SU-DHL-6 (cell line): Measurements from ENCODE around the gene MYG1.

Source experiments
- H2AFZ ChIP-seq: fragments of 200-600 bp; sonication (generic); 2 replicates; pipeline ENCODE4 v1.6.1; 2014; ENCODE audit warnings: low read depth, mild to moderate bottlenecking, moderate library complexity, mixed read lengths, antibody characterized with exemption, low read length; ENCODE audit not compliant: severe bottlenecking
- H3F3A ChIP-seq: fragments of 200-600 bp; shearing (Covaris generic); 2 replicates; pipeline ENCODE4 v1.6.0; 2016; ENCODE audit warnings: antibody characterized with exemption, mild to moderate bottlenecking; ENCODE audit not compliant: insufficient read depth
- H3K27ac ChIP-seq: fragments of 200-600 bp; sonication (generic); 2 replicates; pipeline ENCODE4 v1.5.1; 2016; ENCODE audit warnings: low read depth, mild to moderate bottlenecking, low read length, moderate library complexity, mixed read lengths
- H3K27me3 ChIP-seq: fragments of 200-600 bp; sonication (generic), shearing (Covaris generic); 2 replicates; pipeline ENCODE4 v1.6.0; 2014; ENCODE audit warnings: mild to moderate bottlenecking, low read length
- H3K36me3 ChIP-seq: fragments of 200-600 bp; sonication (generic); 2 replicates; pipeline ENCODE4 v1.6.1; 2014; ENCODE audit warnings: mild to moderate bottlenecking, low read length, mixed read lengths
- H3K4me2 ChIP-seq: fragments of 300-600, 200-600 bp; shearing (Covaris generic), sonication (generic); 2 replicates; pipeline ENCODE4 v1.6.0; 2014; ENCODE audit warnings: low read length, low read depth, mild to moderate bottlenecking; ENCODE audit not compliant: poor library complexity, severe bottlenecking
- H3K4me3 ChIP-seq: fragments of 200-600 bp; sonication (generic); 2 replicates; pipeline ENCODE4 v1.5.1; 2014; ENCODE audit warnings: antibody characterized with exemption, low read length, mild to moderate bottlenecking, mixed read lengths; ENCODE audit not compliant: insufficient read depth, poor library complexity, severe bottlenecking
- H3K79me2 ChIP-seq: fragments of 200-600 bp; sonication (generic); 2 replicates; pipeline ENCODE4 v1.6.1; 2014; ENCODE audit warnings: mild to moderate bottlenecking, low read length, moderate library complexity; ENCODE audit not compliant: insufficient read depth
- H3K9ac ChIP-seq: fragments of 200-600 bp; sonication (generic); 2 replicates; pipeline ENCODE4 v1.7.0; 2014; ENCODE audit warnings: mild to moderate bottlenecking, low read length
- H3K9me2 ChIP-seq: fragments of 200-600 bp; sonication (generic); replicated peaks from 2 replicates; pipeline ENCODE4 v1.6.1; 2014; ENCODE audit warnings: low read length; ENCODE audit not compliant: insufficient read depth
- H3K9me3 ChIP-seq: fragments of 200-600 bp; sonication (generic); 2 replicates; pipeline ENCODE4 v1.6.1; 2014; ENCODE audit warnings: low read length, mixed read lengths; ENCODE audit not compliant: insufficient read depth
- H4K20me1 ChIP-seq: fragments of 200-600 bp; sonication (generic); 2 replicates; pipeline ENCODE4 v1.6.1; 2014; ENCODE audit warnings: low read depth, mild to moderate bottlenecking, antibody characterized with exemption, low read length, moderate library complexity, mixed read lengths
- CTCF ChIP-seq: fragments of 200-600 bp; sonication (generic); IDR thresholded peaks from one replicate; pipeline ENCODE4 v1.5.1; 2017; ENCODE audit warnings: antibody characterized with exemption, mild to moderate bottlenecking, low read length, moderate library complexity; ENCODE audit not compliant: insufficient read depth, poor library complexity, severe bottlenecking
- EZH2phosphoT487 ChIP-seq: fragments of 200-600 bp; sonication (generic), shearing (Covaris generic); conservative IDR thresholded peaks from 2 replicates; pipeline ENCODE4 v1.6.1; 2018; ENCODE audit warnings: mild to moderate bottlenecking, antibody characterized with exemption, low read length, moderate library complexity, mixed read lengths

Gene MYG1

DNA sequence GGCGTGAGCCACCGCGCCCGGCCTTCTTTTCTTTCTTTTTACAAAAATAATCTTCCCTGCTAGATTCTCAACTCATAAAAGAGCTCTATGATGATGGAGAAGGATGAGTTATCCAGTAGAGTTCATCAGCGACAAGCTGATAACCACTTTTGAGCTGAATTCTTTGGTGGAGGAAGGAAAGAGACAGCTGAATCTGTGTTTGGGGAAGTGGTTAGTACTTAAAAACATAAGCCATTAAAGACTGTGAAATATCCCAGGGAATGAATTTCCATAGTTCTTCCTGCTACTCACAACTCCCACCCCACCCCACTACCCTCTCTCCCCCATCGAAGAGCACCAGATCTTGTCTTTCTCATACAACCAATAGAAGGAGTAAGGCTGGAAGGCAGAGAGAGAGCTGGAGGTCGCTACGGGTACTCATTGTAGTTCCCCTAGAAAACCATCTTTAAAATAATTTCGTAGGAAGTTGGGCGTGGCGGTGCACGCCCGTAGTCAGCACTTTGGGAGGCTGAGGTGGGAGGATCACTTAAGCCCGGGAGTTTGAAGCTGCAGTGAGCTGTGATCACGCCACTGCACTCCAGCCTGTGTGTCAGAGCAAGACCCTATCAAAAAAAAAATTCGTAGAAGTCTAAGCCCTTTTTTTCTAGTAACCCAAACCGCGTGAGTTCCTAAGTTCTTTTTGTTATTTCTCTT is 32.0 kb upstream of the MYG1 start:
- H3K27me3 ChIP-seq, result no peaks in the 10 kb centered on the region
- peak overlapping the region; percentile 78 for H3K9ac ChIP-seq
- H3K4me3 ChIP-seq, result peak overlapping the region; percentile 93
- H3K79me2 ChIP-seq, result peaks cover 27% of the 10 kb centered on the region
- peak overlapping the region; percentile 66 for H2AFZ ChIP-seq
- H3K27ac ChIP-seq, result no peak overlapping the region
- peaks cover 5% of the 10 kb centered on the region; the same call in 1 of the 2 replicates for H3K36me3 ChIP-seq
- no peaks in the 10 kb centered on the region for H3K9me3 ChIP-seq
- H4K20me1 ChIP-seq, result no peaks in the 10 kb centered on the region
- H3K4me2 ChIP-seq, result peak overlapping the region; percentile 83
- no peaks in the 10 kb centered on the region for H3K9me2 ChIP-seq
- 0 out of 2 replicates have a peak, but pooled peaks cover 3% of the 10 kb centered on the region for H3F3A ChIP-seq
- TF ChIP-seq CTCF (no peak), EZH2phosphoT487 (no peak)

GRCh38 chr12:53267999-53268629 is 31.4 kb upstream of the MYG1 start, which contains the start of gene ESPL1:
TSS of gene ESPL1 (plus strand) at chr12:53268299. CDS start at chr12:53268767, 468 bp downstream.
- TF ChIP-seq CTCF (peak; percentile 59), EZH2phosphoT487 (no peak)
- H3K9me3 ChIP-seq, result no peaks in the 10 kb centered on the region

GRCh38 chr12:53268630-53269562 is 30.6 kb upstream of the MYG1 start:
- H2AFZ ChIP-seq, result peak overlapping the region; percentile 66

More at GRCh38 chr12:53267999-53268629, 31.4 kb upstream of the MYG1 start, which contains the start of gene ESPL1:
- Histone ChIP-seq H4K20me1 (no peaks in the 10 kb centered on the region), H3K9ac (peak within 1 kb of the TSS; percentile 78), H3K4me3 (peak within 1 kb of the TSS; percentile 93), H3F3A (no peaks in the 10 kb centered on the region), H3K4me2 (peak within 1 kb of the TSS; percentile 83), H3K36me3 (peaks cover 5% of the 10 kb centered on the region; the same call in 1 of the 2 replicates), H3K79me2 (peaks cover 27% of the 10 kb centered on the region), H3K27me3 (no peaks in the 10 kb centered on the region), H2AFZ (peak within 1 kb of the TSS; percentile 66), H3K27ac (peak within 1 kb of the TSS; percentile 71), H3K9me2 (no peaks in the 10 kb centered on the region)

More at GRCh38 chr12:53268630-53269562, 30.6 kb upstream of the MYG1 start:
- H3K27me3 ChIP-seq, result no peaks in the 10 kb centered on the region
- peak overlapping the region; percentile 93 for H3K4me3 ChIP-seq
- no peak for TF ChIP-seq EZH2phosphoT487
- no peak for TF ChIP-seq CTCF
- peaks cover 27% of the 10 kb centered on the region for H3K79me2 ChIP-seq
- H3K27ac ChIP-seq, result peak overlapping the region; percentile 71
- H3K36me3 ChIP-seq, result peaks cover 5% of the 10 kb centered on the region; the same call in 1 of the 2 replicates
- peak overlapping the region; percentile 83 for H3K4me2 ChIP-seq
- peak overlapping the region; percentile 78 for H3K9ac ChIP-seq
- H4K20me1 ChIP-seq, result no peaks in the 10 kb centered on the region
- H3K9me3 ChIP-seq, result no peaks in the 10 kb centered on the region
- H3K9me2 ChIP-seq, result no peaks in the 10 kb centered on the region
- H3F3A ChIP-seq, result no peaks in the 10 kb centered on the region
